Measurements from ENCODE around the gene SEMA4B.

- no peak for TF ChIP-seq EZH2phosphoT487 (IDR thresholded peaks at IDR 0.05; ENCODE audit: borderline replicate concordance)
- no peak for TF ChIP-seq CTCF (conservative IDR thresholded peaks at IDR 0.05; ENCODE audit: low read length)
These were observed 29.5 kb downstream of the SEMA4B start for GRCh38 chr15:90230610-90231009.

All from Loucy (cell line).